Activated CD8-positive, alpha-beta T cell treated with anti-CD3 and anti-CD28 coated beads for 36 hours (primary cell): Measurements from ENCODE around the gene SLC24A3. TPM values are rescaled to one million over a fixed set of nuclear protein-coding genes. Genes with fewer than 3 reads are reported as not detected.
A peak's percentile ranks its signal among the peaks of the same experiment; 100 is the strongest.

ENCODE experiments used
- ATAC-seq: fragments of 200-7000 bp; cut with Tn5 transposase; one replicate; pipeline ENCODE4 v1.10.0; 2021; ENCODE audit warnings: mild to moderate bottlenecking, moderate library complexity
- CTCF ChIA-PET: fragments of 350-600 bp; sonication (Branson Sonifier 250); formaldehyde crosslinking; loops from one replicate; lab custom pipeline; 2021; ENCODE audit warnings: antibody characterized with exemption; lab: Charles Lee
- POLR2A ChIA-PET: fragments of 350-600 bp; sonication (Branson Sonifier 250); formaldehyde crosslinking; loops from one replicate; lab custom pipeline; 2021; ENCODE audit warnings: antibody characterized with exemption; lab: Charles Lee
- DNase-seq: peaks from one replicate; pipeline ENCODE4 v3.0.0-alpha.2; 2020
- H3K27ac Mint-ChIP-seq: one replicate; pipeline ENCODE4 v1.8.0; 2021; ENCODE audit warnings: mild to moderate bottlenecking, mixed read lengths
- H3K27me3 Mint-ChIP-seq: one replicate; pipeline ENCODE4 v1.8.0; 2021; ENCODE audit warnings: mixed read lengths
- H3K36me3 Mint-ChIP-seq: one replicate; pipeline ENCODE4 v1.8.0; 2021; ENCODE audit warnings: low read depth, mixed read lengths
- H3K4me1 Mint-ChIP-seq: one replicate; pipeline ENCODE4 v1.8.0; 2021; ENCODE audit warnings: low read depth, mixed read lengths
- H3K4me3 Mint-ChIP-seq: one replicate; pipeline ENCODE4 v1.8.0; 2021; ENCODE audit warnings: mild to moderate bottlenecking, moderate library complexity, mixed read lengths
- H3K9me3 Mint-ChIP-seq: one replicate; pipeline ENCODE4 v1.8.0; 2021; ENCODE audit warnings: mixed read lengths
- CTCF ChIP-seq: fragments of 200-600 bp; IDR thresholded peaks from one replicate; pipeline ENCODE4 v1.8.0; 2022; ENCODE audit warnings: antibody characterized with exemption, mild to moderate bottlenecking
- intact Hi-C: fragments of 100-400 bp; cut with micrococcal nuclease; formaldehyde crosslinking; loops from one replicate; pipeline ENCODE4 v1.10.0; 2022
- total RNA-seq, 2 experiments: library from RNA; stranded (reverse); gene quantifications; one replicate each; pipeline ENCODE4 v1.2.3, GENCODE V29; 2021

Gene SLC24A3
- total RNA-seq, 2 experiments from 2014 or later, result not detected

GRCh38 chr20:19624221-19624965 lies 412.0 kb downstream of the SLC24A3 start:
- Mint-ChIP-seq H3K36me3 (no peaks in the 10 kb centered on the region), H3K4me1 (no peaks in the 10 kb centered on the region), H3K4me3 (no peak overlapping the region), H3K27ac (no peak overlapping the region), H3K27me3 (peaks cover 12% of the 10 kb centered on the region), H3K9me3 (peaks cover 6% of the 10 kb centered on the region)
- intact Hi-C loops, result no loop called here
- ChIA-PET CTCF (interaction anchor here (1.1 kb wide), 1 partner anchor 8 kb away, joined by 3 read pairs; no protein-coding TSS in a partner anchor), POLR2A (no interaction called here)
- TF ChIP-seq CTCF, result no peak
- ATAC-seq (no peak), DNase-seq (no peak)

GRCh38 chr20:19625426-19625825 lies 413.0 kb downstream of the SLC24A3 start:
- no peak for TF ChIP-seq CTCF
- DNase-seq (no peak), ATAC-seq (no peak)
- intact Hi-C loops, result no loop called here
- Mint-ChIP-seq H3K27ac (no peak overlapping the region), H3K27me3 (peaks cover 12% of the 10 kb centered on the region), H3K4me3 (no peak overlapping the region), H3K9me3 (peaks cover 6% of the 10 kb centered on the region), H3K4me1 (no peaks in the 10 kb centered on the region), H3K36me3 (no peaks in the 10 kb centered on the region)
- ChIA-PET CTCF (no interaction called here), POLR2A (no interaction called here)

GRCh38 chr20:19626896-19627295 lies 414.5 kb downstream of the SLC24A3 start:
- no peak overlapping the region for H3K4me3 Mint-ChIP-seq
- no peak overlapping the region for H3K27ac Mint-ChIP-seq
- no peaks in the 10 kb centered on the region for H3K36me3 Mint-ChIP-seq
- intact Hi-C loops, result no loop called here
- H3K9me3 Mint-ChIP-seq, result peaks cover 6% of the 10 kb centered on the region
- DNase-seq (no peak), ATAC-seq (no peak)
- ChIA-PET CTCF (interaction anchor here (3.2 kb wide), 1 partner anchor 35 kb away, joined by 22 read pairs; no protein-coding TSS in a partner anchor), POLR2A (no interaction called here)
- TF ChIP-seq CTCF, result no peak
- no peaks in the 10 kb centered on the region for H3K4me1 Mint-ChIP-seq
- H3K27me3 Mint-ChIP-seq, result peaks cover 12% of the 10 kb centered on the region

GRCh38 chr20:19628570-19629134 lies 416.2 kb downstream of the SLC24A3 start:
- peak; percentile 69 for DNase-seq
- ATAC-seq, result peak; percentile 37
- H3K4me1 Mint-ChIP-seq, result no peaks in the 10 kb centered on the region
- H3K9me3 Mint-ChIP-seq, result peaks cover 6% of the 10 kb centered on the region
- ChIA-PET POLR2A (no interaction called here), CTCF (interaction anchor here (0.9 to 3.2 kb wide), 8 partner anchors 8 to 64 kb away, joined by 3 to 22 read pairs (median 4); no protein-coding TSS in a partner anchor)
- H3K27ac Mint-ChIP-seq, result peak overlapping the region; percentile 7
- intact Hi-C loops, result no loop called here
- no peaks in the 10 kb centered on the region for H3K36me3 Mint-ChIP-seq
- H3K27me3 Mint-ChIP-seq, result peaks cover 11% of the 10 kb centered on the region
- H3K4me3 Mint-ChIP-seq, result no peak overlapping the region
- peak; percentile 72 for TF ChIP-seq CTCF

GRCh38 chr20:19631410-19631809 lies 419.0 kb downstream of the SLC24A3 start:
- TF ChIP-seq CTCF, result no peak
- no peaks in the 10 kb centered on the region for H3K4me1 Mint-ChIP-seq
- H3K27me3 Mint-ChIP-seq, result peaks cover 15% of the 10 kb centered on the region
- no peaks in the 10 kb centered on the region for H3K36me3 Mint-ChIP-seq
- CTCF ChIA-PET, result interaction anchor here (1.5 kb wide), 1 partner anchor 32 kb away, joined by 4 read pairs; no protein-coding TSS in a partner anchor
- no peak overlapping the region for H3K4me3 Mint-ChIP-seq
- no peak overlapping the region for H3K27ac Mint-ChIP-seq
- H3K9me3 Mint-ChIP-seq, result peaks cover 3% of the 10 kb centered on the region
- ATAC-seq (no peak), DNase-seq (no peak)
- POLR2A ChIA-PET, result no interaction called here
- intact Hi-C loops, result no loop called here
